ENCODE data around the gene SHFL. TPM values are rescaled to one million over a fixed set of nuclear protein-coding genes. Genes with fewer than 3 reads are reported as not detected.

SHFL gene
- total RNA-seq, 2 experiments from 2014 or later = 21.9 to 28.5 TPM

DNA sequence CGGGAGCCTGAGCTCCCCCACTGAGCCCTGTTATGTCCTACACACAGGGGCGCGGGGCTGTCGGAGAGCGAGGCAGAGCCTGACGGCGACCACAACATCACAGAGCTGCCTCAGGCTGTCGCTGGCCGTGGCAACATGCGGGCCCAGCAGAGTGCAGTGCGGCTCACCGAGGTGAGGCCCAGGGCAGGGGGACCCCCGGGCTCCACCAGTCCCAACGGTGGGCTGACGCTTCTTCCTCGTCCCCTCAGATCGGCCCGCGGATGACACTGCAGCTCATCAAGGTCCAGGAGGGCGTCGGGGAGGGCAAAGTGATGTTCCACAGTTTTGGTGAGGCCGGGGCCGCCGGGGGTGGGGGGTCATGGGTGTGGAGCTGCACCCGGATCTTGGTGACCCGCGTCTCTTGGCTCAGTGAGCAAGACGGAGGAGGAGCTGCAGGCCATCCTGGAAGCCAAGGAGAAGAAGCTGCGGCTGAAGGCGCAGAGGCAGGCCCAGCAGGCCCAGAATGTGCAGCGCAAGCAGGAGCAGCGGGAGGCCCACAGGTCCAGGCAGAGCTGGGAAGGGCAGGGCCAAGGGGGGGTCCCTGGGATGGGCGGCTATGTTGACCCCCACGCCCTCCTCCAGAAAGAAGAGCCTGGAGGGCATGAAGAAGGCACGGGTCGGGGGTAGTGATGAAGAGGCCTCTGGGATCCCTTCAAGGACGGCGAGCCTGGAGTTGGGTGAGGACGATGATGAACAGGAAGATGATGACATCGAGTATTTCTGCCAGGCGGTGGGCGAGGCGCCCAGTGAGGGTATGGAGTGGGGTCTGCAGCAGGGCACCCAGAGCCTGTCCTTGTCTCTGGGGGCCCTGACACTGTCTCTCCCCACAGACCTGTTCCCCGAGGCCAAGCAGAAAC lies 24.2 kb downstream of the SHFL start:
- Histone ChIP-seq H3K4me1 (ENCODE audit: insufficient read depth, low read length, poor library complexity, severe bottlenecking) (peaks cover 44% of the 10 kb centered on the region), H3K9me3 (ENCODE audit: low read length) (no peaks in the 10 kb centered on the region), H3K4me2 (ENCODE audit: low read length) (no peak overlapping the region), H3K36me3 (ENCODE audit: insufficient read depth, low read length) (peaks cover 83% of the 10 kb centered on the region), H3K4me3 (ENCODE audit: low read depth, low read length, poor library complexity, severe bottlenecking) (no peak overlapping the region), H3K79me2 (ENCODE audit: insufficient read depth, low read depth, low read length) (peaks cover 32% of the 10 kb centered on the region), H4K20me1 (ENCODE audit: insufficient read depth, low read length) (no peaks in the 10 kb centered on the region), H3K27ac (ENCODE audit: low read depth, low read length, poor library complexity, severe bottlenecking) (no peak overlapping the region), H3K9me2 (ENCODE audit: insufficient read depth, low read length) (no peaks in the 10 kb centered on the region), H2AFZ (ENCODE audit: low read length) (no peak overlapping the region)
- TF ChIP-seq, protein P1, sequence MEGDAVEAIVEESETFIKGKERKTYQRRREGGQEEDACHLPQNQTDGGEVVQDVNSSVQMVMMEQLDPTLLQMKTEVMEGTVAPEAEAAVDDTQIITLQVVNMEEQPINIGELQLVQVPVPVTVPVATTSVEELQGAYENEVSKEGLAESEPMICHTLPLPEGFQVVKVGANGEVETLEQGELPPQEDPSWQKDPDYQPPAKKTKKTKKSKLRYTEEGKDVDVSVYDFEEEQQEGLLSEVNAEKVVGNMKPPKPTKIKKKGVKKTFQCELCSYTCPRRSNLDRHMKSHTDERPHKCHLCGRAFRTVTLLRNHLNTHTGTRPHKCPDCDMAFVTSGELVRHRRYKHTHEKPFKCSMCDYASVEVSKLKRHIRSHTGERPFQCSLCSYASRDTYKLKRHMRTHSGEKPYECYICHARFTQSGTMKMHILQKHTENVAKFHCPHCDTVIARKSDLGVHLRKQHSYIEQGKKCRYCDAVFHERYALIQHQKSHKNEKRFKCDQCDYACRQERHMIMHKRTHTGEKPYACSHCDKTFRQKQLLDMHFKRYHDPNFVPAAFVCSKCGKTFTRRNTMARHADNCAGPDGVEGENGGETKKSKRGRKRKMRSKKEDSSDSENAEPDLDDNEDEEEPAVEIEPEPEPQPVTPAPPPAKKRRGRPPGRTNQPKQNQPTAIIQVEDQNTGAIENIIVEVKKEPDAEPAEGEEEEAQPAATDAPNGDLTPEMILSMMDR (conservative IDR thresholded peaks at IDR 0.05; ENCODE audit: low read length) = no peak
- TF ChIP-seq EZH2phosphoT487 (IDR thresholded peaks at IDR 0.05; ENCODE audit: borderline replicate concordance, low read depth, low read length) = no peak
- ChIA-PET POLR2A (no interaction called here), CTCF (ENCODE audit: unreplicated experiment) (no interaction called here)
- no peak for DNase-seq (ENCODE audit: low spot score)
- BruUV-seq (replicated peaks) = no TSS peak
- intact Hi-C loops (cut with micrococcal nuclease; ENCODE audit: unreplicated experiment) = loop anchor here (5.0 kb wide), 1 partner anchor 178 kb away; no protein-coding TSS in a partner anchor

DNA sequence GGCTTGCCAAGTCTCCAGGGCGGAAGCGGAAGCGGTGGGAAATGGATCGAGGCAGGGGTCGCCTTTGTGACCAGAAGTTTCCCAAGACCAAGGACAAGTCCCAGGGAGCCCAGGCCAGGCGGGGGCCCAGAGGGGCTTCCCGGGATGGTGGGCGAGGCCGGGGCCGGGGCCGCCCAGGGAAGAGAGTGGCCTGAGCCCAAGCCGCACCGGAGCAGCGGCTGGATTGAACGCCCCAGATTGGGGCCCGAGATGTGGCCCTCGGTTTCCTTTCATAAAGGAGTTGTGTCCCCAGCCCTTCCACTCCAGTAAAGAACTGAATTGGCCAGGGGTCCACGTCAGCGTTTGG lies 24.8 kb downstream of the SHFL start:
- no peak for DNase-seq (ENCODE audit: low spot score)
- ChIA-PET POLR2A (no interaction called here), CTCF (ENCODE audit: unreplicated experiment) (no interaction called here)
- Histone ChIP-seq H3K36me3 (ENCODE audit: insufficient read depth, low read length) (peaks cover 89% of the 10 kb centered on the region), H3K4me2 (ENCODE audit: low read length) (peak overlapping the region; percentile 28; the same call in 1 of the 2 replicates), H3K4me1 (ENCODE audit: insufficient read depth, low read length, poor library complexity, severe bottlenecking) (peaks cover 38% of the 10 kb centered on the region), H3K27ac (ENCODE audit: low read depth, low read length, poor library complexity, severe bottlenecking) (peak overlapping the region; percentile 30), H3K4me3 (ENCODE audit: low read depth, low read length, poor library complexity, severe bottlenecking) (no peak overlapping the region), H3K9me3 (ENCODE audit: low read length) (no peaks in the 10 kb centered on the region), H3K9me2 (ENCODE audit: insufficient read depth, low read length) (no peaks in the 10 kb centered on the region), H2AFZ (ENCODE audit: low read length) (no peak overlapping the region), H4K20me1 (ENCODE audit: insufficient read depth, low read length) (no peaks in the 10 kb centered on the region), H3K79me2 (ENCODE audit: insufficient read depth, low read depth, low read length) (peaks cover 32% of the 10 kb centered on the region)
- no peak for TF ChIP-seq EZH2phosphoT487 (IDR thresholded peaks at IDR 0.05; ENCODE audit: borderline replicate concordance, low read depth, low read length)
- TF ChIP-seq, protein P1 (conservative IDR thresholded peaks at IDR 0.05; ENCODE audit: low read length) = no peak
- intact Hi-C loops (cut with micrococcal nuclease; ENCODE audit: unreplicated experiment) = loop anchor here (5.0 kb wide), 1 partner anchor 179 kb away; no protein-coding TSS in a partner anchor
- BruUV-seq (replicated peaks) = TSS peak; percentile 56

DNA sequence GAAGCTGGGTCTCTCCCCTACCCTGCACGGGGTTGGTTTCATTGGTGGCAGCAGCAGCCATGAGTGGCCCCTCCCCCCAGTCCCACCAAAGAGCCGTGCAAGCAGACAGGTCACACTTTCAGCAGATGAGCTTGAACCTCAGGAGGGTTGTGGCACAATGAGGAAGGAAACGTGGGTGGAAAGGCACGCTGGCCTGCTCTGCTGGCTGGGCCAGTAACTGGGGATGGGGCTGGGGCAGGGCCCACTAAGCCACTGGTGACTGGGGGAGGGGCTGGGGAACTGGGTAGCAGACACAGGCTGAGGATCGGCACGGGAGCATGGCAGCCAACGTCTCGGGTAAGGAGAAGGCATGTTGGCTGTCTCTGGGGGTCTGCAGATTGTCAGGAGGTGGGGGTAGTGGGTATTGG lies 25.3 kb downstream of the SHFL start, which contains the start of gene P2RY11:
TSS of gene P2RY11 (plus strand) at position 289 of the 407 bp plus-strand sequence. CDS start at position 318, 29 bp downstream.
- peaks cover 94% of the 10 kb centered on the region for H3K36me3 ChIP-seq (ENCODE audit: insufficient read depth, low read length)
- H3K79me2 ChIP-seq (ENCODE audit: insufficient read depth, low read depth, low read length) = peaks cover 31% of the 10 kb centered on the region
- no peak for DNase-seq (ENCODE audit: low spot score)
- TF ChIP-seq EZH2phosphoT487 (IDR thresholded peaks at IDR 0.05; ENCODE audit: borderline replicate concordance, low read depth, low read length) = no peak
- TF ChIP-seq, protein P1 (conservative IDR thresholded peaks at IDR 0.05; ENCODE audit: low read length) = no peak
- no peaks in the 10 kb centered on the region for H3K9me2 ChIP-seq (ENCODE audit: insufficient read depth, low read length)
- no TSS peak for BruUV-seq (replicated peaks)
- ChIA-PET CTCF (ENCODE audit: unreplicated experiment) (no interaction called here), POLR2A (interaction anchor here (0.7 kb wide), 1 partner anchor 19 kb away, joined by 3 read pairs; no protein-coding TSS in a partner anchor)
- no peaks in the 10 kb centered on the region for H4K20me1 ChIP-seq (ENCODE audit: insufficient read depth, low read length)
- H3K9me3 ChIP-seq (ENCODE audit: low read length) = no peaks in the 10 kb centered on the region
- intact Hi-C loops (cut with micrococcal nuclease; ENCODE audit: unreplicated experiment) = loop anchor here (5.0 kb wide), 1 partner anchor 179 kb away; no protein-coding TSS in a partner anchor
- peaks cover 37% of the 10 kb centered on the region for H3K4me1 ChIP-seq (ENCODE audit: insufficient read depth, low read length, poor library complexity, severe bottlenecking)
- H3K4me3 ChIP-seq (ENCODE audit: low read depth, low read length, poor library complexity, severe bottlenecking) = no peak within 1 kb of the TSS
- no peak within 1 kb of the TSS for H2AFZ ChIP-seq (ENCODE audit: low read length)
- peak within 1 kb of the TSS; percentile 55 for H3K27ac ChIP-seq (ENCODE audit: low read depth, low read length, poor library complexity, severe bottlenecking)
- H3K4me2 ChIP-seq (ENCODE audit: low read length) = peak within 1 kb of the TSS; percentile 28; the same call in 1 of the 2 replicates
